ENCODE measurements around the gene A1BG.
A peak's percentile ranks its signal among the peaks of the same experiment; 100 is the strongest.

The A1BG gene

GRCh38 chr19:58352760-58353671 is at the start of gene A1BG:
A1BG (minus strand) TSS chr19:58353492; CDS start chr19:58353437, 55 bp downstream.
- Histone ChIP-seq H3K4me3 (ENCODE audit: low read length, poor library complexity, severe bottlenecking) (no peak within 1 kb of the TSS), H3K4me1 (ENCODE audit: insufficient read depth, low read length, poor library complexity, severe bottlenecking) (peaks cover 15% of the 10 kb centered on the region), H3K4me2 (ENCODE audit: low read depth, low read length, poor library complexity, severe bottlenecking) (no peak within 1 kb of the TSS), H3K27me3 (ENCODE audit: insufficient read depth, low read length, poor library complexity, severe bottlenecking) (no peaks in the 10 kb centered on the region), H3K9ac (ENCODE audit: low read depth, low read length, poor library complexity, severe bottlenecking) (no peak within 1 kb of the TSS), H2AFZ (ENCODE audit: low read length) (no peak within 1 kb of the TSS), H3K79me2 (ENCODE audit: insufficient read depth, low read length) (peaks cover 7% of the 10 kb centered on the region), H3F3A (ENCODE audit: low read depth) (no peaks in the 10 kb centered on the region), H3K36me3 (ENCODE audit: insufficient read depth, low read length) (no peaks in the 10 kb centered on the region), H4K20me1 (ENCODE audit: insufficient read depth, low read length, poor library complexity, severe bottlenecking) (no peaks in the 10 kb centered on the region), H3K9me3 (ENCODE audit: insufficient read depth, low read depth, low read length) (no peaks in the 10 kb centered on the region), H3K9me2 (replicated peaks; ENCODE audit: low read depth, low read length) (no peaks in the 10 kb centered on the region)
- TF ChIP-seq CTCF (conservative IDR thresholded peaks at IDR 0.05; ENCODE audit: low read length) (no peak), EZH2phosphoT487 (IDR thresholded peaks at IDR 0.05; ENCODE audit: borderline replicate concordance) (no peak)

GRCh38 chr19:58401840-58402421 is 48.6 kb upstream of the A1BG start:
- Histone ChIP-seq H4K20me1 (ENCODE audit: insufficient read depth, low read length, poor library complexity, severe bottlenecking) (no peaks in the 10 kb centered on the region), H2AFZ (ENCODE audit: low read length) (peak overlapping the region; percentile 80; the same call in 1 of the 2 replicates), H3K9me2 (replicated peaks; ENCODE audit: low read depth, low read length) (no peaks in the 10 kb centered on the region), H3F3A (ENCODE audit: low read depth) (peaks cover 6% of the 10 kb centered on the region; the same call in 1 of the 2 replicates), H3K9ac (ENCODE audit: low read depth, low read length, poor library complexity, severe bottlenecking) (peak overlapping the region; percentile 52), H3K36me3 (ENCODE audit: insufficient read depth, low read length) (no peaks in the 10 kb centered on the region), H3K4me1 (ENCODE audit: insufficient read depth, low read length, poor library complexity, severe bottlenecking) (peaks cover 17% of the 10 kb centered on the region), H3K4me2 (ENCODE audit: low read depth, low read length, poor library complexity, severe bottlenecking) (peak overlapping the region; percentile 69), H3K9me3 (ENCODE audit: insufficient read depth, low read depth, low read length) (no peaks in the 10 kb centered on the region), H3K27me3 (ENCODE audit: insufficient read depth, low read length, poor library complexity, severe bottlenecking) (no peaks in the 10 kb centered on the region), H3K79me2 (ENCODE audit: insufficient read depth, low read length) (no peaks in the 10 kb centered on the region), H3K4me3 (ENCODE audit: low read length, poor library complexity, severe bottlenecking) (peak overlapping the region; percentile 74)
- TF ChIP-seq CTCF (conservative IDR thresholded peaks at IDR 0.05; ENCODE audit: low read length), result no peak
- no peak for TF ChIP-seq EZH2phosphoT487 (IDR thresholded peaks at IDR 0.05; ENCODE audit: borderline replicate concordance)

- Histone ChIP-seq H4K20me1 (ENCODE audit: insufficient read depth, low read length, poor library complexity, severe bottlenecking) (no peaks in the 10 kb centered on the region), H3K4me1 (ENCODE audit: insufficient read depth, low read length, poor library complexity, severe bottlenecking) (peaks cover 12% of the 10 kb centered on the region), H3K9me2 (replicated peaks; ENCODE audit: low read depth, low read length) (no peaks in the 10 kb centered on the region), H3K4me2 (ENCODE audit: low read depth, low read length, poor library complexity, severe bottlenecking) (peak overlapping the region; percentile 69), H3F3A (ENCODE audit: low read depth) (peaks cover 6% of the 10 kb centered on the region; the same call in 1 of the 2 replicates), H3K27me3 (ENCODE audit: insufficient read depth, low read length, poor library complexity, severe bottlenecking) (no peaks in the 10 kb centered on the region), H3K9me3 (ENCODE audit: insufficient read depth, low read depth, low read length) (no peaks in the 10 kb centered on the region), H2AFZ (ENCODE audit: low read length) (peak overlapping the region; percentile 80), H3K36me3 (ENCODE audit: insufficient read depth, low read length) (no peaks in the 10 kb centered on the region), H3K79me2 (ENCODE audit: insufficient read depth, low read length) (no peaks in the 10 kb centered on the region), H3K9ac (ENCODE audit: low read depth, low read length, poor library complexity, severe bottlenecking) (peak overlapping the region; percentile 52), H3K4me3 (ENCODE audit: low read length, poor library complexity, severe bottlenecking) (peak overlapping the region; percentile 74)
- TF ChIP-seq EZH2phosphoT487 (IDR thresholded peaks at IDR 0.05; ENCODE audit: borderline replicate concordance), result no peak
- no peak for TF ChIP-seq CTCF (conservative IDR thresholded peaks at IDR 0.05; ENCODE audit: low read length)
Measured at GRCh38 chr19:58400916-58401839, 47.9 kb upstream of the A1BG start.

Data from Loucy (cell line).